GM18861 (cell line): ENCODE measurements around the gene CCNI2.

Experiments
- ATAC-seq: cut with Tn5 transposase; IDR thresholded peaks from one replicate; pipeline ENCODE4 v1.9.1; 2021; ENCODE audit not compliant: unreplicated experiment

CCNI2 gene

DNA sequence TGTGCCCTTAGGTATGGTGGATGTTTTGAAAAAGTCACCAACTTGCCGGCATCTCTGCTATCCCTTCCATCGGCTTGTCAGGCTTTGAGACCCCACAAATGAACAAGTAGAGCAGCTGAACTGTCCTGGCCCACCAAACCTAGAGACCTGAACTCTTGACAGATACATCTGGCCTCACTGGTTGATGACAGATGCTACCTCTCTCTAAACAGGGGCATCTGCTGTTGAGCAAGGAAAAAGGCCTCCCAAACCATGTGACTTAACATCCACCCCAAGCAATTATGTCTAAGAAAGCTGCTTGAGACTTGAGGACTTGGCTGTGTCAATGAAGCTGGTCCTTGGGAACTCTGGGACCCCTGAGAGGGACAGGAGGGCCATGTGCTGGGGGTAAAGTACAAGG lies 2.3 kb downstream of the CCNI2 start:
- no peak for ATAC-seq

DNA sequence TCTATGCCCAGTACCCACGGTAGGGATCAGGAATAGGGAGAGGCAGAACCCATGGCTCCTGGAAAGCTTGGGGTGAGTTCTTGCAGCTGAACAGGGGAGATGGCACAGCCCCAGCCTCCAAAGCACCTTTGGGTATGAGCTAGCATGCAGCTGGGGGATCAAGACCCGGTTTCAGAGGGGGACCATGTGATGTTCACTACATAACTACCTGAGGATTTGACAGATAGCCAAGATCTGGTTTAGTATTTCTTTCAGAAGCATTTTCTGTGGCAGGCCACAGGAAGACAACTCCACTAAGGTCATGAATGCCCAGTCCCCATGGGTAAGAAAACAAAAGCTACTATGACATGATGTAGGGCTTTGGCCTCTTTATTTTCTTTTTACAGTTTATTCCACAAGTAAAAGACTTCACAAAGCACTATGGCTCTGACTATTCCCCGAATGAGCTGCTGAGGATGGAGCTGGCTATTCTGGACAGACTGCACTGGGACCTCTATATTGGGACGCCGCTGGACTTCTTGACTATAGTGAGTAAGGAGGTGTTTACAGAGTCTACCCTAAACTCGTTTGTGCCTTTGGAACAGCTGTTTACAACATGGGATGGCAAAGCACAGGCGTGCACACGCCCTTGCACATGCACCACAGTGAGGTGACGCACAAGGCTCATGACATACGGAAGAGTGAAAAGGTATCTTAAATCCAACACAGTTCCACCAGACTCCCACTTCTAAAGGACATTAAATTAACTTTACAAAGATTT lies 3.4 kb downstream of the CCNI2 start:
- peak; percentile 47 for ATAC-seq

- ATAC-seq = peak; percentile 46
Observed at GRCh38 chr5:132751444-132751843, 4.2 kb downstream of the CCNI2 start.

DNA sequence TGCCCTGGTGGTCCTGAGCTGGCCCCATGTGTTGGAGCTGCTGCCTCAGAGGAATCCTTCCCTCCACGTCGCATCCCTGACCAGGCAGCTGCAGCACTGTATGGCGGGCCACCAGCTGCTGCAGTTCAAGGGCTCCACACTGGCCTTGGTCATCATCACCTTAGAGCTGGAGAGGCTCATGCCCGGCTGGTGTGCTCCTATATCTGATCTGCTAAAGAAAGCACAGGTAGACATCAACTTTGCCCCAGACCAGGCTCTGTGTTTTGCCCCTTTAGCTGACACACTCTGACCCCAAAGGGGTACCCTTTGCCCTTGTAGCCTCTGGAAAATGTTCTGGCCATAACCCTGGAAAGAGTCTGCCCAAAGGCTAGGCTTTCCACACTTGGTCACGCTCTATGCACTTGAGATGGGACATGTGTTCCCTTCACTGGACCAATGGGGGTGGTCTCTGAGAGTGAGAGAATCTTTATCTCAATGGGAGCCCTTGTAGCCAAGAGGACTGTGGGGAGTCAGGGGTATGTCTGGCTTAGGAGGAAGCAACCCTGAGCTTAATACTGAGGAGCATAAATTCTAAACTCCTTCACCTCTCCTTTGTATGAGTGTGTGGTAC lies 4.8 kb downstream of the CCNI2 start:
- ATAC-seq = no peak

DNA sequence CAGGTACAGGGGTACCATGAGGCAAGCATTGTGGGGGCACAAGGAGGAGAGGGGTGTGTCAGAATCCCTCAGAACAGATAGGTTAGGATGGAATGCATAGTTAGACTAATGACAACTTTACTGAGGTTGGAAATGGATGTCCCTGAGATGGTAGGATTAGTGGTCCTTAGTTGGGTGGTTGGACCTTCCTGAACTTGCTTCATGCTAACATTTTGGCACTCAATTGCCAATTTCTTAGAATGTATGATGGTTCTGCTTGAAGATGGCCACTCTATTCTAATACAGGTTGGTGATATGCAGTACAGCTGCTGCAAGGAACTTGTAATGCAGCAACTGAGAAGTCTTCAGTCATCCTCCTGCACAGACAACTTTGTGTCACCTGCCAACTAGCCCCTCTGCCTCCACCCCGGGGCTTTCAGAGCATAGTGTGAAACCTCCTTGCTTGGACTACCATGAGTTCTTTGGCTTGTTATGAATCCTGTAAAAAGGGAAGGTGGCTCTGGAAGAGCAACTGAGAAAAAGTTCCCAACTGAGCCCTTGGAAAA lies 5.4 kb downstream of the CCNI2 start:
- ATAC-seq = no peak

DNA sequence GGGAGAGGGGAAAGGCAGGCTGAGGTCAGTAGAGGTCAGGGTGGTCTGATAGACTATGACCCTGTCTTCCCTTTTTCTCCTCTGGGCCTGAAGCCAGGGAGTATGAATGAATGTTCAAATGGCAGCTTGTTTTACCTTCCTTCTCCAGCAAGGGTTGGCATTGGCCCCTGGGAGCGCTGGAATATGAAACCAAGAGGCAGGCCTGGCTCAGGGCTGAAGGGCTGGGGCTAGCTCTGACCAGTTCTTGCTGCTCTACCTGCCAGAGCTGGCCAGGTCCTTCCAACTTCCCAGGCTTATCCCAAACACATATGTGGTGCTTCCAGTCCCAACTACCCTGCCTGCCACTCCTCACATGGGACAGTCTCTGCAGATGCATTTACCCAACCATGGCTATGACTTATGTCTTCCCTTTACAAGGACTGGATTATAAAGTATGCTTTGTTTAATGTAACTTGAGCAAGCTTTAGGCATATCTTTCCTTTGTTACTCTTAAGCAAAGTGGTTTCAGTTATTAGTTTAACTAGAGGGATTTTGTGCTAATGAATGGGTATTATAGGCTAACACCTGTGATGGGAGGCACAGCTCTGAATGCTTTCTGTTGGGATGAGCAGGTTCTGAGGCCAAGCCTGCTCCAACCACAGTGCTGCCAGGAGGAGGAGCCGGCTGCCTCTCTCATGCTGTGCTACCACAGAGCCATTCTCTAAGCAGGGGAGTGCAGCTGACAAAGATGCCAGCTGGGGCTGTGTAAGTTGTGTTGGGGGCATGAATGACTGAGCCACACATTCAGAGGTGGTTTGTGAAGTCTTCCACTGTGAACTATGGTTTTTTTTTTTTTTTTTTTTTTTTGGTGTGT lies 6.1 kb downstream of the CCNI2 start:
- ATAC-seq = no peak

DNA sequence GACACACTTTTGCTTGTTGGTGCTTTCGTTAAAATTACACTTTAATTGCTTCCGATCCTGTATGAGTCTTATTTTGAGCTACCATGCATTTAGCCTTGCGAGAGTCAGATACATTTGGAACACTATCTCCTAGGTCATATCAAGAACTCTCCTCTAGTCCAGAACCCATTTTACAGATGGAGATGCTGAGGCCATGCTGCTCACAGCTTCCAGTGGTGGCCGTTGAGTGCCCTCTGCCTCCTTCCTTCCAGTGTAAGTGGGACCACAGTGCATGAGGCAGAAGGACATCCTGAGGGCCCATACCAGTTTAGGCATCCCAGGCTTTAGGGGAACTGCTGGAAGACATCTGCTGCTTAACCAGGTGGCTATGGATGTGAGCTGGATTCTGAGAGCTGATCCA lies 6.9 kb downstream of the CCNI2 start:
- ATAC-seq = no peak

DNA sequence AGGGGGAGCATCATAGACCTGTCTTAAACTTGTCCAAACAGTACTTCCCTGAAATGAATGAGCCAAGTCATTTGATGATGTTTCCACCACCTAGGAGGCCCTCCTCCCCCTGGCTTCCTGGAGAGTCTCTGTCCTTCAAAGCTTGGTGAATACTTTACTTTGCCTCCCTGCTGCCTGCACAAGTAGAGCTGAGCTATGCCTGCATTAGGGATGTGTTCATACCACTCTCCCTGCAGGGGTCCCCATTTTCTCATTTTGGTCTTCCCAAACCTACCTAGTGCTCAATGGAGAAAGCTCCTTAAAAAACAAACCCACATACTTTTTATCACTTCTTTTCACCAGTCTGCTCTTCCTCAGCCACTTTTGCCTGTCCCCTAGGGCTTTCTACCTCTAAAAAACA lies 7.7 kb downstream of the CCNI2 start:
- no peak for ATAC-seq

DNA sequence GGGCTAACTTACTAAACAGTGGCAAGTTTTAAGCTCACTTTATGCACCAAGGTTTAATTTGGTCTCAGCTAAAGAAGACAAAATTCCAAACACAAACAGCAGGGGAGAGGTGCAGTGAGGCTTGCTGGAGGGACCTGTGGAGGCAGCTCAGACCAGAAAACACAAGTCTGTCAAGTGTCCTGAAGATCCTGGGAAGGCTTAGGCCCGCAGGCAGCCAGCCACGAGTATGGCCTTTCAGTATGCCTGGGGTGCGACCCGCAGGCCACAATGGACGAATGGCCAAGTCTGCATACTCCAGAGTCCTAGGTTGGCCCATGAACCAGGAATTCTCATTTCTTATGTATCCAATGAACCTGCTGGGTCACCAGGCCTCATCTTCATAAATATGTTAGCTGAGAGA lies 9.3 kb downstream of the CCNI2 start:
- no peak for ATAC-seq

DNA sequence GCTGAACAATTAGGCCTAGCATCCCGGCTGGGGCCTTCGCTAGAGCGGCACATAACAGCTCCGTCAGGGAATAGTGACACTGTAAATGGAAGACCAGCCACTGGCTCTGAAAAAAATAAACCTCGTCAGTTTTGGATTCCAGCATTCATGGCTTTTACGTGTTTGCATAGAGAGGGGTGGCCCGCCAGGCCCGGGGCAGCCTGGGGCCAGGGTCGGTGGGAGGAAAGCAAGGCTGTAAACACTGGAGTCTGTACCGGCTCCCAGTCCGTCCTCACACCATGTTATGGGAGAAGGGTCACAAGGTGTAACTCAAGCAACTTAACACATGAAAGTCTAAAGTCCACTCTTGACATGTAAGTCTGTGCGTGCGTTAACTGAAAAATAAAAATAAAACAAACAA lies 11.2 kb downstream of the CCNI2 start:
- no peak for ATAC-seq

- no peak for ATAC-seq
Observed at GRCh38 chr5:132759114-132760048, 12.2 kb downstream of the CCNI2 start.

DNA sequence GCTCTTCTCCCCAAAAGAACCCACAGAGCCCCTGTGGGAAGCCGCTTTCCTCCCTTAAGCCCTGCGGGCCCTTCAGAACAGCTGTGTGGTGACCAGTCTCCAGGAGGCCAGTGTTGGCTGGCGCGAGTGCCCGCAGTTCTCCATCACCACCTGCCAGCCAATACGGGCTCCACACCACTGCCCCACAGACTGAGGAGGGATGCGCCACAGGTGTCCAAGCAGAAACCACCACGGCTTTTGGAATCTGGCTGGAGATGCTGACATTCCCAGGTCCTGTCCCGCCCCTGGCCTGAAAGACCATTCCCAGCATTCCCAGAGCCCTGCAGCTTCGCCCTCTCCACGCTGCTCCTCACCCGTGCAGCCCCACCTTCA lies 12.8 kb downstream of the CCNI2 start:
- no peak for ATAC-seq

DNA sequence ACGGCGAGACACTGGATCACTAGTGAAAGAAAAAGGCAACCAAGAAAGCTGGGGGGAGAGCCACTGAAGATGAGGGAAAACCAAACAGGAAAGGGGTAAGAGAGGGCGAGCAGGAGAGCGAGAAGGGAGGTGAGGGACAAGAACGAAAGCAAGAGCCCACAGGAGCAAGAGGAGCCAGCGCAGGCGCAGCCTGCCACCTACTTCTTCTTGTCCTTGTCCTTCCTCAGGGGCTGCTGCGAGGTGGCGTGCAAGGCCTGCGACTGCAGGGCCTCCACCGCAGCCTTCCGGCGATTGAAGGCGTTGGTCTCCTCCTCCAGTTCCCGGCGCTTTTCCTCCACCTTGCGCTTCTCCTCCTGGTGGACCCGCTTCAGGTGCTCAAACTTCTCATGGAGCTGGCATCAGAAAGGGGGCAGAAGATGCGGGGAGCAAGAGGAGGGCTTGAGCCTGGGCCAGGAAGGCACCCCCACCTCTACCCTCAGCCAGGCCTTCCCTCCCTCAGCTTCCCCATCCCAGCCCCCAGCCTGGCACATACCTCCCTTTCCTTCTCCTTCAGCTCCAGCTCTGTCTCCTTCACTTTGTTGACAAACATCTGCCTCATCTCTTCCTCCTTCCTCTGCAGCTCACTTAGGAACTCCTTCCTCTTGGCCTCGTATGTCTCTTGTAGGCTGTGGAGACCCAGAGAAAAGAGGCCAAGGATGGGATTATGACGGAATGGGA lies 13.5 kb downstream of the CCNI2 start:
- ATAC-seq = no peak

GRCh38 chr5:132761321-132762240 lies 14.4 kb downstream of the CCNI2 start:
- no peak for ATAC-seq

DNA sequence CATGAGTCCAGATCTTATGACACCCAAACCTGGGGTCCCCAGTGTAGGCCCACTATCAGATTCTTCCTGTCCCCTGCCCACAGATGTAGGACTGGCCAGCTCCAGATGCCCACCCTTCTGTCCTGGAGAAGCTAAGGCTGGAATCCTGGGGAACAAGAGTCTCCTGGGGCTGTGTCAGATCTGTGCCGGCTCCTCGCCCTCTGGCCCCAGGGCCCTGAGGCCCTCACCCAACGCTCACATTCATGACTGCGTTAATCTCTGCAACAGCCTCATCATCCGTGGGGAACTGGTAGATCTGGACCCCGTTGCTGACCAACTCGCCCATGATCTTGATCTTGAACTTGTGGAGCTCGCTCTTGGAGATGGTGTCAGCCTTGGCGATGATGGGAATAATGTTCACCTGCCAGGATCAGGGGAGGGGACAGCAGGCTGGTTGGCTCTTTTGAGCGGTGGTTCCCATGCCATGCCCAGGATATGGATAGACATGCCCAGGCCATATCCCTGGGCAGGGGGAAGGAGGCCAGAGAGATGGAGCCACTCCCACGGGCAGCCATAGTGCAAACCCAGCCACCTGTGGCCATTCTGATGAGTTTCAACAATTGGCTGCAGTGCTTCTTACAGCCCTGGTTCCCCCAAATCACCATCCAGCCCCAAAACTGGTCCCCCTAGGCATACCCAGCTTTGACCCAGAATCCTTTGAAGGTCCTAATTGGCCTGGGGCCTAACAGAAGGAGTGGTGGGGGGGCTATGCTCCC lies 15.2 kb downstream of the CCNI2 start:
- ATAC-seq = no peak

DNA sequence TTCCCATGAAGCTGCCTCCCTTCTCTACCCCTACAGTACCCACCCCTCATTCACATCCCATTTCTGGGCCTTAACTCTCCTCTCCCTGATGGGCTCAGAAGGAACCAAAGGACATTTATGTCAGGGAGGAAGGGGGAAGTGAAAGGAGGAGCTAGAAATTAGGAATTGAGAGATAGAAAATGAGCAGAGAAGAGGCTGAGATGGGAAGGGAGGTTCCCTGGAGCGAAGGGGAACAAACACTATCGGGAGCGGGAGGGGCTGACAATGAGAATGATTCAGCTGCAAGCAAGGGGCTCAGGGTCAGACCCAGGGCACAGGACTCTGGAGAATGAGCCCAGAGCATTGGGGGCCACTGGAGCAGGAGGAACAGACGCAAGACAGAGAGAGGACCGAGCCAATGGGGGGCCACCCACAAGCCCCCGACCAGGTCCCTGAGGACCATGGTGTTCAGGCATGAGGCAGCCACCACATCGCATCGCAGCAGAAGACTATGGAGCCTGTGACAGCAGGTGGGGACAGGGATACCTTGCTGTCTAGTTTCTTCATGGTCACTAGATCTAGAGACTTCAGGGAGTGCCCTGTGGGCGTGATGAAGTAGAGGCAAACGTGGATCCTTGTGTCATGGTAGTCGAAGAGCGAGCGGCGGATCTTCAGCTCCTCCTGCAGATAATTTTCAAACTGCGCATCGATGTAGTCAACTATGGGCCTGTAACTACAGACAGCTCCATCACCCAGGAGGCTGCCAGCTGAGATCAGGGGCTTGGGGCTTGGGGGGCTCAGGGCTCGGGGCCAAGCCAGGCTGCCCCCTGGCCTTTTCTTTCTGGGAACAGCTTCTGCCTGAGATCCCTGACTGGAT lies 16.2 kb downstream of the CCNI2 start:
- ATAC-seq = no peak

DNA sequence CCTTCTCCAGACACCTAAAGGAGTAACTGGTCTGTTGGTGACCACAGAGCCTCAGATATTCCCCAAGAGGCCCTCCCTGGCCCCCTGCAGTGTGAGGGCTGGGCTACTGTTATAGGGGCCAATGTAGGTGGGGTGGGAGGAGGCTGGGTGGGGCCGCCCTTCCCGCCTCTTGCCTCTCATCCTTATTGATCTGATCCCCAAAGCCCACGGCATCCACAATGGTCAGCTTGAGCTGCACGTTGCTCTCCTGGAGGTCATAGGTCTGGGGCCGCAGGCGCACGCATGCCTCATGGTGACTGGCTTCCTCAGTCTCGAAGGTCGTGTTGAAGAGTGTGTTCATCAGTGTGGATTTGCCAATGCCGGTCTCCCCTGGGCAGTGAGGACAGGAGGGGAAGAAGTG lies 16.8 kb downstream of the CCNI2 start:
- ATAC-seq = no peak
